Smooth muscle cell (in vitro differentiated cells): ENCODE data around the gene OR2A25. TPM values are rescaled to one million over a fixed set of nuclear protein-coding genes. Genes with fewer than 3 reads are reported as not detected.

Experiments
- DNase-seq: peaks from one replicate; lab custom pipeline; 2025; ENCODE audit not compliant: unreplicated experiment; lab: John Stamatoyannopoulos, UW
- H2AFZ ChIP-seq: fragments of 200-600 bp; sonication (generic); 2 replicates; pipeline ENCODE4 v1.6.0; 2016; ENCODE audit warnings: antibody characterized with exemption, low read depth, mild to moderate bottlenecking
- H3F3A ChIP-seq: fragments of 200-600 bp; sonication (generic); 2 replicates; pipeline ENCODE4 v1.6.0; 2017; ENCODE audit warnings: antibody characterized with exemption, low read depth
- H3K27ac ChIP-seq: fragments of 200-600 bp; sonication (generic); 2 replicates; pipeline ENCODE4 v1.5.1; 2016; ENCODE audit warnings: low read depth, mild to moderate bottlenecking
- H3K27me3 ChIP-seq: fragments of 200-600 bp; sonication (generic); 2 replicates; pipeline ENCODE4 v1.6.1; 2016; ENCODE audit warnings: low read depth, mild to moderate bottlenecking
- H3K36me3 ChIP-seq: fragments of 200-600 bp; sonication (generic); 2 replicates; pipeline ENCODE4 v1.5.1; 2016; ENCODE audit warnings: low read depth
- H3K4me1 ChIP-seq: fragments of 200-600 bp; sonication (generic); 2 replicates; pipeline ENCODE4 v1.5.1; 2016; ENCODE audit warnings: low read depth
- H3K4me2 ChIP-seq: fragments of 200-600 bp; sonication (generic); 2 replicates; pipeline ENCODE4 v1.6.0; 2016; ENCODE audit warnings: mild to moderate bottlenecking
- H3K4me3 ChIP-seq: fragments of 200-600 bp; sonication (generic); 2 replicates; pipeline ENCODE4 v1.5.1; 2016; ENCODE audit warnings: mild to moderate bottlenecking
- H3K79me2 ChIP-seq: fragments of 200-600 bp; sonication (generic); 2 replicates; pipeline ENCODE4 v1.6.0; 2016; ENCODE audit warnings: low read depth, mild to moderate bottlenecking
- H3K9ac ChIP-seq: fragments of 200-600 bp; sonication (generic); 2 replicates; pipeline ENCODE4 v1.6.0; 2016; ENCODE audit warnings: low read depth
- H3K9me3 ChIP-seq: fragments of 200-600 bp; sonication (generic); replicated peaks from 2 replicates; pipeline ENCODE4 v1.5.1; 2016; ENCODE audit warnings: low read depth
- H4K20me1 ChIP-seq: fragments of 200-600 bp; sonication (generic); 2 replicates; pipeline ENCODE4 v1.6.0; 2016; ENCODE audit warnings: low read depth
- WGBS: methylation state at CpG from one replicate; pipeline ENCODE4 v1.1.7; 2016; ENCODE audit warnings: low lambda C conversion rate; 5-methylcytosine and 5-hydroxymethylcytosine counted together
- polyA plus RNA-seq: library from polyadenylated mRNA; unstranded; fragments of >200 nt; fragmentation: Nextera tagmentation; extraction: Ambion mirVana; gene quantifications from 2 replicates; pipeline ENCODE4 v1.2.1, GENCODE V29; 2016
- total RNA-seq: library from RNA; depleted of rRNA; stranded (reverse); fragments of >200 nt; gene quantifications from 2 replicates; pipeline ENCODE4 v1.2.3, GENCODE V29; 2014
- TF ChIP-seq, protein P1 (sequence below): fragments of 200-600 bp; sonication (generic); IDR thresholded peaks from 2 replicates; pipeline ENCODE4 v1.5.1; 2017; ENCODE audit warnings: borderline replicate concordance, mild to moderate bottlenecking, antibody characterized with exemption; ENCODE audit not compliant: insufficient read depth, poor library complexity, severe bottlenecking

Gene OR2A25
- total and polyA plus RNA-seq, 2 experiments from 2014 or later, result not detected

DNA sequence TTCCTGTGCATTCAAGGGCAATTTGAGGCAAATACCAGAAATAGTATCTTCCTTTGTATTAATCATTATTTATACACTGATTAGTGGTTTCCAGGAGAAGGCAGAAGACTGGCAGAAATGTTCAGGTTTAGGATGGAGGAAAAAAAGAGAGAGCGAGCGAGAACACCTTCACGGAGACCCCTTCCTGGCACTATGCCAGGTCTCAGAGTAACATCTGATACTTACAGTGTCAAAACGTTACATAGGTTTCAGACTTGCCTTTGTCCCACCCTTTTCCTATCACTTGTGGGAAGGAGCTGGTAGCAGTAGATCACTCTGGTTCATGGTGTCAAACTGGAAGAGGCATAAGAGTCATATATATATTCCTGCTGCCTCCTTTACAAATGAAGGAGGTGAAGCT lies 17.1 kb downstream of the OR2A25 start:
- no peaks in the 10 kb centered on the region for H3F3A ChIP-seq

DNA sequence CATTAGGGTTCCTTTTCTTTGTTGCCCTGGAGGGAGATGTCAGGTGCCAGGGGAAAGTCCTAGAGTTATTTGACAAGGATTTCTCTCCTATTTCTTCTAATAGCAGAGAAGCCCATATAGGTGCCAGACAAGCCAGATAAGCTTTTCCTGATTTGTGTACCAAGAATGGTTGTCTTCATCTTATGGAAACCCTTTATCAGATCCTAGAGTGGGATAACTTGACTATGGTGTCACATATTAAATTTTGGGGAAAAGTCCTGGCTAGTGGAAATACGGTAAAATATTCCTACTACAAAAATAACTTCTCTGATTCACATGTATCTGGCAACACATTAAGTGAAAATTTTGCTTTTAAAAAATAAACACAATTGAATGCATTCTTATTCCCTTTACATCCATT lies 17.6 kb downstream of the OR2A25 start:
- no peaks in the 10 kb centered on the region for H3K79me2 ChIP-seq
- H3F3A ChIP-seq, result no peaks in the 10 kb centered on the region
- H3K4me2 ChIP-seq, result no peak overlapping the region
- no peaks in the 10 kb centered on the region for H3K4me1 ChIP-seq
- H3K27ac ChIP-seq, result no peak overlapping the region
- no peaks in the 10 kb centered on the region for H3K36me3 ChIP-seq
- no peaks in the 10 kb centered on the region for H3K27me3 ChIP-seq
- no peaks in the 10 kb centered on the region for H3K9me3 ChIP-seq
- TF ChIP-seq, protein P1, sequence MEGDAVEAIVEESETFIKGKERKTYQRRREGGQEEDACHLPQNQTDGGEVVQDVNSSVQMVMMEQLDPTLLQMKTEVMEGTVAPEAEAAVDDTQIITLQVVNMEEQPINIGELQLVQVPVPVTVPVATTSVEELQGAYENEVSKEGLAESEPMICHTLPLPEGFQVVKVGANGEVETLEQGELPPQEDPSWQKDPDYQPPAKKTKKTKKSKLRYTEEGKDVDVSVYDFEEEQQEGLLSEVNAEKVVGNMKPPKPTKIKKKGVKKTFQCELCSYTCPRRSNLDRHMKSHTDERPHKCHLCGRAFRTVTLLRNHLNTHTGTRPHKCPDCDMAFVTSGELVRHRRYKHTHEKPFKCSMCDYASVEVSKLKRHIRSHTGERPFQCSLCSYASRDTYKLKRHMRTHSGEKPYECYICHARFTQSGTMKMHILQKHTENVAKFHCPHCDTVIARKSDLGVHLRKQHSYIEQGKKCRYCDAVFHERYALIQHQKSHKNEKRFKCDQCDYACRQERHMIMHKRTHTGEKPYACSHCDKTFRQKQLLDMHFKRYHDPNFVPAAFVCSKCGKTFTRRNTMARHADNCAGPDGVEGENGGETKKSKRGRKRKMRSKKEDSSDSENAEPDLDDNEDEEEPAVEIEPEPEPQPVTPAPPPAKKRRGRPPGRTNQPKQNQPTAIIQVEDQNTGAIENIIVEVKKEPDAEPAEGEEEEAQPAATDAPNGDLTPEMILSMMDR, result no peak
- no peaks in the 10 kb centered on the region for H4K20me1 ChIP-seq
- WGBS, result 93% methylated on average over 1 of the region's 1 CpG
- DNase-seq, result no peak
- H2AFZ ChIP-seq, result no peak overlapping the region
- H3K9ac ChIP-seq, result no peak overlapping the region
- no peak overlapping the region for H3K4me3 ChIP-seq

More for the DNA sequence above, 17.1 kb downstream of the OR2A25 start:
- Histone ChIP-seq H3K79me2 (no peaks in the 10 kb centered on the region), H3K4me2 (no peak overlapping the region), H3K27ac (no peak overlapping the region), H3K27me3 (no peaks in the 10 kb centered on the region), H2AFZ (no peak overlapping the region), H3K36me3 (no peaks in the 10 kb centered on the region), H3K9ac (no peak overlapping the region), H3K9me3 (no peaks in the 10 kb centered on the region), H3K4me3 (no peak overlapping the region), H4K20me1 (no peaks in the 10 kb centered on the region), H3K4me1 (no peaks in the 10 kb centered on the region)
- WGBS, result 87% methylated on average over 4 of the region's 4 CpGs
- TF ChIP-seq, protein P1, result no peak
- no peak for DNase-seq

DNA sequence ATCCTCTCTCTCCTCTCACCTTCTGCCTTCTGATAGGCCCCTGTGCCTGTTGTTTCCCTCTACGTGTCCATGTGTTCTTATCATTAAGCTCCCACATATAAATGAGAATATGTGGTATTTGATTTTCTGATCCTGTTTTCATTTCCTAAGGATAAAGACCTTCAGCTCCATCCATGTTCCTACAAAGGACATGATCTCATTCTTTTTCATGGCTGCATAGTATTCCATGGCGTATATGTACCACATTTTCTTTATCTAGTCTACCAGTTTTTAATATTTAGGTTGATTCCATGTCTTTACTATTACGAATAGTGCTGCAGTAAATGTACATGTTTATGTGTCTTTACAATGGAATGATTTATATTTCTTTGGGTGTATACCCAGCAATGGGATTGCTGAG lies 21.1 kb downstream of the OR2A25 start:
- H3K36me3 ChIP-seq, result no peaks in the 10 kb centered on the region
- H3F3A ChIP-seq, result no peaks in the 10 kb centered on the region
- 92% methylated on average over 3 of the region's 3 CpGs for WGBS
- TF ChIP-seq, protein P1, result no peak
- H2AFZ ChIP-seq, result no peak overlapping the region
- H3K27ac ChIP-seq, result no peak overlapping the region
- H3K9ac ChIP-seq, result no peak overlapping the region
- DNase-seq, result no peak
- H3K4me3 ChIP-seq, result no peak overlapping the region
- H3K4me2 ChIP-seq, result no peak overlapping the region
- H3K9me3 ChIP-seq, result no peaks in the 10 kb centered on the region
- H3K4me1 ChIP-seq, result no peaks in the 10 kb centered on the region
- no peaks in the 10 kb centered on the region for H3K27me3 ChIP-seq
- no peaks in the 10 kb centered on the region for H4K20me1 ChIP-seq
- no peaks in the 10 kb centered on the region for H3K79me2 ChIP-seq

DNA sequence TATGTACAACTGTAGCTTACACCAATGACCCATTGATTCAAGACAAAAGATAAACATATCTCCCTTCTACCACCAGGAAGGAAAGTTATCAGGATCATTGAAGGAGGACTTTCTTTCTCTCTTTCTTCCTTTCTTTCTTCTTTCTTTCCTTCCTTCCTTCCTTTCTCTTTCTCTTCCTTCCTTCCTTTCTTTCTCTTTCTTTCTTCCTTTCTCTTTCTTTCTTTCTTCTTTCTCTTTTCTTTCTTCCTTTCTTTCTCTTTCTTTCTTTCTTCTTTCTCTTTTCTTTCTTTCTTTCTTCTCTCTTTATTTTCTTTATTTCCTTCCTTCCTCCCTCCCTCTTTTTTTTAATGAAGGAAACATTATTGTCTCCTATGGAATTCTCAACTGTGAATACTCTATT lies 29.2 kb downstream of the OR2A25 start:
- Histone ChIP-seq H3F3A (no peaks in the 10 kb centered on the region), H3K79me2 (no peaks in the 10 kb centered on the region), H4K20me1 (no peaks in the 10 kb centered on the region), H3K4me3 (no peak overlapping the region), H3K4me2 (no peak overlapping the region), H3K4me1 (no peaks in the 10 kb centered on the region), H2AFZ (no peak overlapping the region), H3K27me3 (no peaks in the 10 kb centered on the region), H3K36me3 (no peaks in the 10 kb centered on the region), H3K9ac (no peak overlapping the region), H3K27ac (no peak overlapping the region), H3K9me3 (no peaks in the 10 kb centered on the region)
- TF ChIP-seq, protein P1, result no peak
- no peak for DNase-seq
